Astrocyte of the cerebellum (primary cell): Measurements from ENCODE around the gene COL11A1.
A peak's percentile ranks its signal among the peaks of the same experiment; 100 is the strongest.

Experiments used
- DNase-seq: peaks from one replicate; pipeline ENCODE4 v3.0.0-alpha.2; 2011; ENCODE audit warnings: low read depth
- H3K4me3 ChIP-seq: 2 replicates; pipeline ENCODE4 v1.5.1; 2011; ENCODE audit warnings: mild to moderate bottlenecking, low read depth, low read length, moderate library complexity
- in situ Hi-C: cut with HindIII; loops from 2 replicates; pipeline ENCODE4 v1.10.0; 2017; ENCODE audit warnings: low sequenced_read_pairs
- TF ChIP-seq, protein P1 (sequence below): IDR thresholded peaks from 2 replicates; pipeline ENCODE4 v1.5.1; 2012; ENCODE audit warnings: low read length, low read depth, moderate library complexity, mild to moderate bottlenecking; ENCODE audit errors: missing control alignments

Gene COL11A1

DNA sequence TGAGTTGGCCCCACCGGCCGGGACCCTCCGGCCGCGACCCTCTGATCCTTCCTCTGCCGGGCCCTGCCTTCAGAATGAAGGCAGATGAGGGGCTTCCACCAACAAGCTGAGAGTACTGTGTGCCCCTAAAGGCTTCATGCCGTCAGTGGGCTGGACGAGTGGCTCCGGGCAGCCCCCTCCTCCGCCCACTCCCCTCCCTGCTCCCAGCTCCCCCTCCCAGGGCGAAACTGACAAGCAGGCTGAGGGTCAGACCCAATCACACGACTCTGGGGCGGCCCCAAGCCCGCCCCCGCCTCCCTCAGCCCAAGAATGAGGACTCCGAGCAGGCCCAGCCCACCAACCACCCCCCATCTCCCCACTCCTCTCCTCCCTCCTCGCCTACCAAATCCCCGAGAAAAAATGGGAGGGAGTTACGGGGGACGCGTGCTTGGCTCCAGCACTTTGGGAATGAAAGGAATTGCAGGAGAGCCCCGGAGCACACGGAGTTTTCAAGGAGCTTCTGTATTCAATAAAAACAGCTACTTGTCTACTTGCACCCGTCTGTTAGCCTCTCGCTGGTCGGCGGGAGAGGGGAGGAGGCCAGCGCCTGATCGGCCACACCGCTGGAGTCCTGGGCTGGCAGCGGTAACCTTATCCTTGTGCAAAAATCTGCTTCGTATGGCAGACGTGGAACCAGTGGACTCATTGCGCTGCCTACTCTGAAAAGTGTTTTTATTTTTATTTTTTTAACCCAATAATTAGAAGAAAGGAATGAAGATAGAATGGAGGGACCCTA lies at the start of gene COL11A1:
TSS of gene COL11A1 (minus strand) at position 147 of the 775 bp plus-strand sequence. CDS start 344 bp downstream, outside the sequence.
- in situ Hi-C loops, result loop anchor here (5.0 kb wide), 2 partner anchors 49 to 349 kb away; no protein-coding TSS in a partner anchor
- H3K4me3 ChIP-seq, result peak within 1 kb of the TSS; percentile 67
- TF ChIP-seq, protein P1, sequence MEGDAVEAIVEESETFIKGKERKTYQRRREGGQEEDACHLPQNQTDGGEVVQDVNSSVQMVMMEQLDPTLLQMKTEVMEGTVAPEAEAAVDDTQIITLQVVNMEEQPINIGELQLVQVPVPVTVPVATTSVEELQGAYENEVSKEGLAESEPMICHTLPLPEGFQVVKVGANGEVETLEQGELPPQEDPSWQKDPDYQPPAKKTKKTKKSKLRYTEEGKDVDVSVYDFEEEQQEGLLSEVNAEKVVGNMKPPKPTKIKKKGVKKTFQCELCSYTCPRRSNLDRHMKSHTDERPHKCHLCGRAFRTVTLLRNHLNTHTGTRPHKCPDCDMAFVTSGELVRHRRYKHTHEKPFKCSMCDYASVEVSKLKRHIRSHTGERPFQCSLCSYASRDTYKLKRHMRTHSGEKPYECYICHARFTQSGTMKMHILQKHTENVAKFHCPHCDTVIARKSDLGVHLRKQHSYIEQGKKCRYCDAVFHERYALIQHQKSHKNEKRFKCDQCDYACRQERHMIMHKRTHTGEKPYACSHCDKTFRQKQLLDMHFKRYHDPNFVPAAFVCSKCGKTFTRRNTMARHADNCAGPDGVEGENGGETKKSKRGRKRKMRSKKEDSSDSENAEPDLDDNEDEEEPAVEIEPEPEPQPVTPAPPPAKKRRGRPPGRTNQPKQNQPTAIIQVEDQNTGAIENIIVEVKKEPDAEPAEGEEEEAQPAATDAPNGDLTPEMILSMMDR, result no peak
- peak; percentile 35 for DNase-seq

DNA sequence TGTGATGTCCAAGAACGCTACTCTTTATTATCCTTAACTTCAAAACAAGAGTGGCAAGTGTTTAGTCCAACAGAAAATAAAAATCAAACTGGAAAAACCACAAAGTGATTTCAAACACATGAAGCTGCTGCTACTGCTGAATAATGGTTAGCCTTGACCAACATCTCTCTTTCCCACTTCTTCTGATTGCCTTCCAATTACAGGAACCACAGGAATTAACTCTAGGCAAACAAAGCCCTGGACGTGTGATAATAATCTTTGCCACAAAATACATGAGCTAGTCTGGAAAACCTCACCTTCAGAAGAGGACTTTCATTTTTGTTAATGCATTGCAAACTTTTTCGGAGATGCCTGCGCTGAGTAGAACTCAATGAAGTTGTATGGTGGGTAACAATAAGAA lies 48.6 kb upstream of the COL11A1 start:
- TF ChIP-seq, protein P1, result no peak
- no peak overlapping the region for H3K4me3 ChIP-seq
- in situ Hi-C loops, result loop anchor here (5.0 kb wide), 1 partner anchor 50 kb away; the partner anchor contains the start of gene COL11A1
- peak; percentile 78 for DNase-seq

DNA sequence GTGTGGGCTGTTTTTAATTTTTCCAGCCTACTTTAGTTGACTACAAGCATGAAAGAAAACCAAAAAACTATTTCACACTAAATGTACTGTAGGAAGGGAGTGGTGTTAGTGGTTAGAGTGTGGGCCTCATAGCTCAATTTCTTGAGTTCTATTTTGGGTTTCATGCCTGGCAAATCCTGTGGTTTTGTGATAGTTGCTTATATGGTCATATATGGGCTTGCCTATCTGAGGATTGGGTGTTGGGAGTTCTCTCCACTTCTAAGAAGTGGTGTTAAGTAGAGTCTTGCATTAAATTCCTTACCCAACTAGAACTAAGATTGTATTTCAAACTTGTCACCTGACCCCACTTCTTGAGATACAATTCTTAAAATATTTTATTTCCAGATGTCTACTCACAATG lies 37.8 kb upstream of the COL11A1 start:
- H3K4me3 ChIP-seq, result no peak overlapping the region
- no peak for DNase-seq
- TF ChIP-seq, protein P1, result no peak
- in situ Hi-C loops, result no loop called here

GRCh38 chr1:103145449-103145848 lies 37.1 kb upstream of the COL11A1 start:
- no peak for DNase-seq
- in situ Hi-C loops, result no loop called here
- TF ChIP-seq, protein P1, result no peak
- no peak overlapping the region for H3K4me3 ChIP-seq

DNA sequence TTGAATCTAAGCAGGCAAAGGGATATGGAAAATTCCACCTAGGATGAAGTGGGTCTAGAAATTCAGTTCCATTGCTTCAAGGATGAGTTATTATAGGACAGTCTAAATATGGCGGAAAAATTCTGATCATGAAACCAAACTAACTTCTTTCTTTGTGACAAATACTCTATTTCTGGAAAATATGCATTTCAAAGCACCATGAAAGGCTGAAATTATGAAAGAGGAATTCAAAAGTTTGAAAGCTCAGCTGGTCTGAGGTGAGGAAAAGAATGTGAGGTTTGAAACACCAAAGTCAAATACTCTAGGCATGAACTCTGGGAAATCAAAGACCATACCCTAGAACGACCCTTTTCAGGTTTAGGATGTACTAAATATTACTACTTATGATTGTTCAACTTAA lies 36.4 kb upstream of the COL11A1 start:
- no peak overlapping the region for H3K4me3 ChIP-seq
- TF ChIP-seq, protein P1, result no peak
- in situ Hi-C loops, result no loop called here
- no peak for DNase-seq

DNA sequence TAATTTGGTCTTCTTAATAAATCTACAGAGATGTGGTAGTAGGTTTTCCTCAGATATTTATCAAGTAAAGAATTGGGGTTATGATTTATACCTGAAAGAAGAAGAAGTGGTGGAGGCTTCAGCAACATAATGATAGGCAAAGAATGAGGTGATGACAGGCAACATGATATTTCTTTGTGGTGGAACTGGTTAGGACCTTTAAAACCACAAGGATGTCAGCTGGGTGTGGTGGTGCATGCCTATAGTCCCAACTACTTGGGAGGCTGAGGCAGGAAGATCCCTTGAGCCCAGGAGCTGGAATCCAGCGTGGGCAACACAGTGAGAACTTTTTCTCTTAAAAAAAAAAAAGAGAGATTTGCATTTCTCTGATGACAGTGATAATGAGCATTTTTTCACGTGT lies 34.1 kb upstream of the COL11A1 start:
- TF ChIP-seq, protein P1, result no peak
- DNase-seq, result no peak
- in situ Hi-C loops, result no loop called here
- no peak overlapping the region for H3K4me3 ChIP-seq
